CD4-positive, alpha-beta memory T cell (primary cell): ENCODE measurements around the gene DDN. TPM values are rescaled to one million over a fixed set of nuclear protein-coding genes. Genes with fewer than 3 reads are reported as not detected.
A peak's percentile ranks its signal among the peaks of the same experiment; 100 is the strongest.

ENCODE experiments used
- CTCF ChIA-PET: fragments of 350-600 bp; sonication (Branson Sonifier 250); formaldehyde crosslinking; loops from one replicate; lab custom pipeline; 2021; ENCODE audit warnings: inconsistent platforms; ENCODE audit not compliant: partially characterized antibody; lab: Charles Lee
- POLR2A ChIA-PET: fragments of 350-600 bp; sonication (Branson Sonifier 250); formaldehyde crosslinking; loops from one replicate; lab custom pipeline; 2021; ENCODE audit not compliant: partially characterized antibody; lab: Charles Lee
- DNase-seq, 5 donors: peaks; one replicate each; pipeline versions ENCODE4 v3.0.0 to v3.0.0-alpha.2; 2020 to 2022; ENCODE audit warnings: mixed read lengths in 1 of 5
- H3K27ac ChIP-seq: one replicate; pipeline ENCODE4 v1.7.0; 2013; ENCODE audit warnings: low read depth, low read length
- H3K27me3 ChIP-seq: 2 replicates; pipeline ENCODE4 v1.7.0; 2013; ENCODE audit warnings: mild to moderate bottlenecking, low read length, moderate library complexity; ENCODE audit not compliant: insufficient read depth
- H3K36me3 ChIP-seq: 2 replicates; pipeline ENCODE4 v1.7.0; 2013; ENCODE audit warnings: mild to moderate bottlenecking, low read length, moderate library complexity; ENCODE audit not compliant: insufficient read depth
- H3K4me1 ChIP-seq: 2 replicates; pipeline ENCODE4 v1.7.0; 2013; ENCODE audit warnings: mild to moderate bottlenecking, low read length, moderate library complexity; ENCODE audit not compliant: insufficient read depth
- H3K4me3 ChIP-seq, 2 donors: one replicate each; pipeline ENCODE4 v1.7.0; 2013; ENCODE audit warnings: low read length in 2 of 2, mild to moderate bottlenecking in 1 of 2
- H3K9me3 ChIP-seq, 2 donors: one replicate each; pipeline ENCODE4 v1.7.0; 2013; ENCODE audit warnings: low read length in 2 of 2, control low read depth in 1 of 2; ENCODE audit not compliant: control insufficient read depth in 1 of 2
- H3K27ac Mint-ChIP-seq, 7 donors: one replicate each; pipeline ENCODE4 v1.8.0; 2020 to 2021; ENCODE audit warnings: mixed read lengths in 7 of 7, mild to moderate bottlenecking in 6 of 7, inconsistent platforms in 3 of 7, moderate library complexity in 3 of 7
- H3K27me3 Mint-ChIP-seq, 2 donors: one replicate each; pipeline ENCODE4 v1.8.0; 2020 to 2021; ENCODE audit warnings: mixed read lengths in 2 of 2
- H3K36me3 Mint-ChIP-seq, 2 donors: one replicate each; pipeline ENCODE4 v1.8.0; 2020 to 2021; ENCODE audit warnings: mixed read lengths in 2 of 2, inconsistent platforms in 1 of 2, mild to moderate bottlenecking in 1 of 2
- H3K4me1 Mint-ChIP-seq, 4 donors: one replicate each; pipeline ENCODE4 v1.8.0; 2020 to 2021; ENCODE audit warnings: mixed read lengths in 4 of 4, mild to moderate bottlenecking in 1 of 4
- H3K4me3 Mint-ChIP-seq, 8 donors: one replicate each; pipeline ENCODE4 v1.8.0; 2020 to 2021; ENCODE audit warnings: mixed read lengths in 8 of 8, mild to moderate bottlenecking in 7 of 8, moderate library complexity in 6 of 8, inconsistent platforms in 3 of 8
- H3K9me3 Mint-ChIP-seq, 8 donors: one replicate each; pipeline ENCODE4 v1.8.0; 2020 to 2021; ENCODE audit warnings: mixed read lengths in 8 of 8, mild to moderate bottlenecking in 5 of 8, inconsistent platforms in 3 of 8, moderate library complexity in 1 of 8
- intact Hi-C: fragments of 100-400 bp; cut with micrococcal nuclease; formaldehyde crosslinking; loops from one replicate; pipeline ENCODE4 v1.15.1; 2023
- polyA plus RNA-seq, 2 donors: library from polyadenylated mRNA; unstranded; fragments of 300-500 nt; fragmentation: Illumina TruSeq; gene quantifications; one replicate each; pipeline ENCODE4 v1.2.3, GENCODE V29; 2021
- total RNA-seq, 2 experiments: library from RNA; stranded (reverse); gene quantifications; one replicate each; pipeline ENCODE4 v1.2.3, GENCODE V29; 2021

DDN gene
- total and polyA plus RNA-seq, 4 experiments from 2014 or later, result not detected

GRCh38 chr12:48960834-48961233 is 38.3 kb downstream of the DDN start:
- Histone ChIP-seq H3K27me3 (no peaks in the 10 kb centered on the region), H3K4me3 (no peak overlapping the region), H3K4me1 (peaks cover 15% of the 10 kb centered on the region), H3K9me3 (no peaks in the 10 kb centered on the region), H3K36me3 (no peaks in the 10 kb centered on the region), H3K27ac (no peak overlapping the region)
- H3K27me3 Mint-ChIP-seq, result peaks cover 1 to 2% of the 10 kb centered on the region in 2 donors
- ChIA-PET POLR2A (no interaction called here), CTCF (interaction anchor here (4.9 to 6.6 kb wide), 2 partner anchors 18 to 27 kb away, joined by 27 to 72 read pairs; partner anchors contain the start of gene WNT1)
- H3K36me3 Mint-ChIP-seq, result peaks cover 0 to 12% of the 10 kb centered on the region in 2 donors
- peak overlapping the region in 1 of 7 donors; percentile 31 for H3K27ac Mint-ChIP-seq
- DNase-seq, result no peak
- intact Hi-C loops, result no loop called here
- H3K4me1 Mint-ChIP-seq, result peaks cover 11 to 22% (median 17%) of the 10 kb centered on the region in 4 donors
- no peaks in the 10 kb centered on the region for H3K9me3 Mint-ChIP-seq
- H3K4me3 Mint-ChIP-seq, result no peak overlapping the region

GRCh38 chr12:48958049-48958388 is 41.2 kb downstream of the DDN start:
- intact Hi-C loops, result no loop called here
- Histone ChIP-seq H3K4me1 (peaks cover 34% of the 10 kb centered on the region), H3K9me3 (no peaks in the 10 kb centered on the region), H3K27ac (peak overlapping the region; percentile 73), H3K4me3 (peak overlapping the region in 1 of 2 donors; percentile 71), H3K36me3 (no peaks in the 10 kb centered on the region), H3K27me3 (no peaks in the 10 kb centered on the region)
- Mint-ChIP-seq H3K4me3 (peak overlapping the region; percentile 92 to 98 (median 96)), H3K27ac (peak overlapping the region; percentile 91 to 97 (median 95)), H3K36me3 (peaks cover 3 to 21% of the 10 kb centered on the region in 2 donors), H3K9me3 (peaks cover 0 to 3% (median 0%) of the 10 kb centered on the region in 8 donors), H3K4me1 (peaks cover 25 to 48% (median 34%) of the 10 kb centered on the region in 4 donors), H3K27me3 (peaks cover 1 to 2% of the 10 kb centered on the region in 2 donors)
- DNase-seq, result no peak
- POLR2A ChIA-PET, result interaction anchor here (0.6 to 3.3 kb wide), 23 partner anchors 10 to 783 kb away, joined by 3 to 55 read pairs (median 5); partner anchors contain the start of genes DDX23, FKBP11, RND1 and TUBA1B
- CTCF ChIA-PET, result interaction anchor here (0.7 to 6.6 kb wide), 17 partner anchors 8 to 987 kb away, joined by 3 to 72 read pairs (median 5); partner anchors contain the start of genes DDX23, TUBA1B and WNT1

DNA sequence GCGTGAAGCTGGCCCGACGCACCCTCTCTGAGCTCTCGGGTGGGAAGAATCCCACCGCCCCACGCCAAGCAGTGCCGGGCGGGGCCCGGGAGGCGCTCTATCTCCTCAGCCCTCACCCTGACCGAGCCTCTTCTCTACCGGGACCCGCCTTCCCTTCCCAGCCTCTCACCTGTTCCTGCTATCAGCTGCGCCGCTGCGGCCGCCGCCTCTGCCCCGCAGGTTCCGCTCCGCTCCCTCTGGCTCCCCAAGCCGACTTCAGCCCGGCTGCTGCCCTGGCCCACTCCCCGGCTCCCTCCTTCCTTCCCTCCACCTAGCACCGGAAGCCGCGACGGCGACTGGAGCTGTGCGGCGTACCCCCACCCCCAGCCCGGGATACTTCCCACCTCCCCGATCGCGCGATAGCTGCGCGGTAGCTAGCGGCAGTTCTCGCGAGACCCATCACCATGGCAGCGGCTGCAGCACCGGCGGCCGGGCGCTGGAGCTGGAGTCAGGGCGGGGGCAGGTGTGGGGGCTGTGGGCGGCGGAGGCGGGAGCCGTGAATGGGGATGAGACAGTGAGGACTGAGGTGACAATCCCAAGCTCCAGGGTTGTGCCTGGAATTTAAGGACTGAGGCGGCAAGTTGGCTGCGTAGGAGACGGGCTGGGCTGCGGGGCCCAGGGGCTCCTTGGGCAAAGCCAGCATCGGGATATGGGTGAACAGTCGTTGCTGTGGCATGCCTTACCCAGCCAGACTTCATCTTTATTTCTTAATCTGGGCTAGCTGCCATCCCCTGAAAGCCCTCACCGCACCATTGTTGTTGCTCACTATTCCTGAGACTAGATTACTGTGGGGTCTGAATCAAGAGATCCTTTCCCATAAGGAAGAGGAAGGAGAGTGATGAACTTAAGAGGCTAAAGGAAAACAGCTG is 41.8 kb downstream of the DDN start, which contains the start of gene ARF3:
Gene ARF3 (minus strand): TSS at position 347 of the 908 bp plus-strand sequence. CDS start 16,392 bp downstream, outside the sequence.
- intact Hi-C loops, result loop anchor here (1.0 to 2.0 kb wide), 3 partner anchors 21 to 33 kb away; partner anchors contain the start of genes FKBP11 and WNT1
- Mint-ChIP-seq H3K27me3 (peaks cover 1 to 2% of the 10 kb centered on the region in 2 donors), H3K36me3 (peaks cover 6 to 26% of the 10 kb centered on the region in 2 donors), H3K27ac (peak within 1 kb of the TSS; percentile 91 to 97 (median 95)), H3K4me1 (peaks cover 27 to 54% (median 38%) of the 10 kb centered on the region in 4 donors), H3K4me3 (peak within 1 kb of the TSS; percentile 92 to 98 (median 96)), H3K9me3 (peaks cover 0 to 3% (median 0%) of the 10 kb centered on the region in 8 donors)
- ChIA-PET CTCF (interaction anchor here (0.7 to 6.6 kb wide), 22 partner anchors 9 to 988 kb away, joined by 3 to 72 read pairs (median 4); partner anchors contain the start of genes DDX23, TUBA1B and WNT1), POLR2A (interaction anchor here (0.6 to 3.3 kb wide), 29 partner anchors 11 to 784 kb away, joined by 3 to 55 read pairs (median 5); partner anchors contain the start of genes DDX23, FKBP11, KMT2D and RND1)
- Histone ChIP-seq H3K4me1 (peaks cover 34% of the 10 kb centered on the region), H3K4me3 (peak within 1 kb of the TSS; percentile 45 to 71), H3K9me3 (no peaks in the 10 kb centered on the region), H3K36me3 (no peaks in the 10 kb centered on the region), H3K27me3 (no peaks in the 10 kb centered on the region), H3K27ac (peak within 1 kb of the TSS; percentile 73)
- DNase-seq, result peak; percentile 91 to 93 (median 93)

DNA sequence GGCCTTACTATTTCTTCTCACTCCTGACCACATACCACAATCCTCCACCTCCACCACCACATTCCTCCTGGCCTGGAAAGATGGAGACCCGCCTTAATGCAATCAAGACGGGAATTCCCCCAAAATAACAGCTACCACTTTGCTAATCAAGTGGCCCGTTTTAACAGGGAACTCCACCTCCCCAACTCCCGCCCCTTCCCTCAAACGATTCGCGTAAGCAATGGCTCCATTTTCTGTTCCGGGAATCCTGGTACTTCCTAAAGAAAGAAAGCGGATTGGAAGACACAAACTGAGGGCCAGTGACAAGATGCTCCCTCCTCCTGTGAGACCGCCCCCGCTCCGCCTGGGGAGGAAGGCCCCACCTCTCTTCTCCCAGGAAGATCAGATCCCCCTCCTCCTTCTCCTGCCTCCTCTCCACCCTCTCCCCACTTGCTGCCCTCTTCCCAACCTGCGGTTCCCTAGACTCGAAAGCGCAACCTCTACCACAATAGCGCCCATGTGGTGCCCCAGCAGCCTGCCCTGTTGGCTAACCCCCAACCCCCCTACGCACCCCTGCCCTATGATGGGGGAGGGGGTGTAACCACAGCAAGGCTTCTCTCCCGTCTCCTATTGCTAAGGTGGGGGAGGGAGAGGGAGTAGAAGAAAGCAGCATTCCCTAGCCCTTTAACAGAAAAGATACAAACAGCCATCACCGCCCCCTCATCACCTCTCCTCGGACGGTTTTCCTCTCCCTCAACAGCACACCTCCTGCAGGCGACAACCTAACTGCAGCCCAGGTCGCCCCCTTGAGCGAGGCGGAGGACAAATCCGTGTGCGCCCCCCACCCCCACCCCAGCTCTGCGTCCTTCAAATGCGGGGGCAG is 42.7 kb downstream of the DDN start:
- Histone ChIP-seq H3K4me3 (peak overlapping the region; percentile 45 to 71), H3K9me3 (no peaks in the 10 kb centered on the region), H3K27me3 (no peaks in the 10 kb centered on the region), H3K4me1 (peaks cover 34% of the 10 kb centered on the region), H3K36me3 (no peaks in the 10 kb centered on the region), H3K27ac (peak overlapping the region; percentile 73)
- ChIA-PET POLR2A (interaction anchor here (0.9 to 3.3 kb wide), 21 partner anchors 12 to 311 kb away, joined by 3 to 55 read pairs (median 5); partner anchors contain the start of genes DDX23, FKBP11, KMT2D and RND1), CTCF (interaction anchor here (1.0 to 6.6 kb wide), 17 partner anchors 10 to 989 kb away, joined by 3 to 72 read pairs (median 5); partner anchors contain the start of genes DDX23 and WNT1)
- Mint-ChIP-seq H3K9me3 (peaks cover 0 to 3% (median 0%) of the 10 kb centered on the region in 8 donors), H3K4me1 (peaks cover 29 to 61% (median 43%) of the 10 kb centered on the region in 4 donors), H3K27me3 (peaks cover 1 to 2% of the 10 kb centered on the region in 2 donors), H3K27ac (peak overlapping the region; percentile 91 to 97 (median 95)), H3K4me3 (peak overlapping the region; percentile 92 to 98 (median 96)), H3K36me3 (peaks cover 9 to 33% of the 10 kb centered on the region in 2 donors)
- DNase-seq, result peak in 2 of 5 donors; percentile 22 to 56
- intact Hi-C loops, result loop anchor here (1.0 to 2.0 kb wide), 3 partner anchors 20 to 32 kb away; partner anchors contain the start of genes FKBP11 and WNT1

DNA sequence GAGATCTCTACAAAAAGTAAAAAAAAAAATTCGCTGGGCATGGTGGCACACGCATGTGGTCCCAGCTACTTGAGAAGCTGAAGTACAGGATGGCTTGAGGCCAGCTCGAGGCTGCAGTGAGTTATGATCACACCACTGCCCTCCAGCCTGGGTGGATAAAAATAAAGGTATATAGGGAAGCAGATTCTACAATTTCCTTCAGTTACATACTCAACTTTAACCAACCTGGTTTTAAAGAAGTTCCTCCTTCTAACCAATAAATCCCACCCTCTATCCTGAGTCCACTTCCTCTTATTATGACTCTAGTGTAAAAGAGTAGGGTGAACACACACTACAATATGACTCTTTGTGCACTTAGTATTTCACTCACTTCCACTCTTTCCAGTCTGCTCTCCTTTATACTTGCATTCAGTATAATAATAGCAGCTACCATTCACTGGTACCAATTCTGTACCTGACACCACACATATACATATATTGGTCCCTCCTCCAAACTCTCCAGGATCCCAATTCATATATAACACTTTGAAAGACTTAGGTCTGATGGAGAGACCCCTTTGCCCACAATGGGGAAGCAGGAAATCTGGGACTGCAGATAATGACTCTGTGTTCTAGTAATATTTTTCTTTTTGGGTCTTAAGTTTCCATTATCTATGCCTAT is 44.2 kb downstream of the DDN start:
- H3K9me3 Mint-ChIP-seq, result peaks cover 0 to 3% (median 0%) of the 10 kb centered on the region in 8 donors
- DNase-seq, result no peak
- H3K36me3 ChIP-seq, result no peaks in the 10 kb centered on the region
- H3K4me1 Mint-ChIP-seq, result peaks cover 29 to 61% (median 44%) of the 10 kb centered on the region in 4 donors
- ChIA-PET POLR2A (interaction anchor here (1.2 kb wide), 2 partner anchors 15 to 90 kb away, joined by 4 to 6 read pairs; no protein-coding TSS in a partner anchor), CTCF (interaction anchor here (1.1 to 2.3 kb wide), 4 partner anchors 15 to 101 kb away, joined by 3 to 6 read pairs (median 4); no protein-coding TSS in a partner anchor)
- no peaks in the 10 kb centered on the region for H3K27me3 ChIP-seq
- peak overlapping the region in 5 of 7 donors; percentile 17 to 92 (median 60) for H3K27ac Mint-ChIP-seq
- peaks cover 34% of the 10 kb centered on the region for H3K4me1 ChIP-seq
- peaks cover 1 to 2% of the 10 kb centered on the region in 2 donors for H3K27me3 Mint-ChIP-seq
- H3K36me3 Mint-ChIP-seq, result peaks cover 9 to 34% of the 10 kb centered on the region in 2 donors
- intact Hi-C loops, result no loop called here
- H3K4me3 Mint-ChIP-seq, result peak overlapping the region; percentile 22 to 97 (median 94)
- H3K4me3 ChIP-seq, result no peak overlapping the region
- H3K27ac ChIP-seq, result no peak overlapping the region
- no peaks in the 10 kb centered on the region for H3K9me3 ChIP-seq
